K562 (cell line): ENCODE measurements around the gene SLC25A5. TPM values are rescaled to one million over a fixed set of nuclear protein-coding genes. Genes with fewer than 3 reads are reported as not detected.

Experiments used
- ATAC-seq: fragments of 200-7000 bp; cut with Tn5 transposase; 3 replicates; pipeline ENCODE4 v1.9.1; 2020; ENCODE audit warnings: moderate library complexity
- BruUV-seq: library from RNA; stranded (reverse); fragments of 400-500 nt; replicated peaks from 2 replicates; lab custom pipeline; 2021; lab: Mats Ljungman, UMichigan
- CTCF ChIA-PET: fragments of 300-600 bp; formaldehyde crosslinking; extraction: SDS; loops from one replicate; lab custom pipeline; 2021; ENCODE audit warnings: low intra/inter-chr PET ratio; lab: Yijun Ruan, JAX
- POLR2A ChIA-PET: fragments of 300-600, 350-650 bp; sonication (Branson Sonifier 250); formaldehyde crosslinking; extraction: SDS; loops from one replicate; lab custom pipeline; 2021; ENCODE audit warnings: antibody characterized with exemption, inconsistent platforms; lab: Yijun Ruan, JAX
- DNase-seq, 4 experiments: peaks; one replicate each; pipeline versions ENCODE4 v3.0.0 to v3.0.0-alpha.2; 2011 to 2018; ENCODE audit warnings: low spot score in 3 of 4, mixed read lengths in 3 of 4; ENCODE audit errors: extremely low read depth in 1 of 4
- FAIRE-seq: peaks from 2 replicates; lab custom pipeline; 2011; peaks lifted over from hg19 to GRCh38; lab: Jason Lieb, UNC
- H2AFZ ChIP-seq: 2 replicates; pipeline ENCODE4 v1.6.0; 2011; ENCODE audit warnings: low read depth, low read length, control low read depth, inconsistent platforms
- H3K27ac ChIP-seq: fragments of 200-600 bp; 3 replicates; pipeline ENCODE4 v1.8.0; 2011; ENCODE audit warnings: low read depth, mild to moderate bottlenecking, control low read depth, inconsistent platforms, low read length, moderate library complexity, mixed read lengths; ENCODE audit errors: extremely low read depth
- H3K27me3 ChIP-seq, 2 experiments: fragments of 300-600 bp in 1 of 2; 2 replicates in 1 of 2; 3 replicates in 1 of 2; pipeline versions ENCODE4 v1.6.0 to v1.8.0; 2011; ENCODE audit warnings: inconsistent platforms in 2 of 2, low read length in 2 of 2, mild to moderate bottlenecking in 1 of 2, mixed read lengths in 1 of 2, moderate library complexity in 1 of 2; ENCODE audit not compliant: control insufficient read depth in 2 of 2, insufficient read depth in 2 of 2
- H3K36me3 ChIP-seq: fragments of 300-600 bp; 3 replicates; pipeline ENCODE4 v1.8.0; 2011; ENCODE audit warnings: mild to moderate bottlenecking, low read length, inconsistent platforms; ENCODE audit not compliant: control insufficient read depth, insufficient read depth
- H3K4me1 ChIP-seq, 2 experiments: fragments of 200-600 bp in 1 of 2; replicated peaks in 1 of 2; 2 replicates in 1 of 2; 3 replicates in 1 of 2; pipeline versions ENCODE4 v1.5.1 to v1.8.0; 2011; ENCODE audit warnings: inconsistent platforms in 2 of 2, low read length in 2 of 2, mild to moderate bottlenecking in 1 of 2, mixed read lengths in 1 of 2, moderate library complexity in 1 of 2; ENCODE audit not compliant: control insufficient read depth in 2 of 2, insufficient read depth in 2 of 2
- H3K4me2 ChIP-seq: 2 replicates; pipeline ENCODE4 v1.6.1; 2011; ENCODE audit warnings: low read length, control low read depth, inconsistent platforms, mixed read lengths; ENCODE audit not compliant: insufficient read depth
- H3K4me3 ChIP-seq: fragments of 200-600 bp; sonication (generic), shearing (Covaris generic); 2 replicates; pipeline ENCODE4 v1.5.1; 2016; ENCODE audit warnings: control low read depth, inconsistent platforms
- H3K79me2 ChIP-seq: fragments of 200-600 bp; 3 replicates; pipeline ENCODE4 v1.8.0; 2011; ENCODE audit warnings: low read length, inconsistent platforms; ENCODE audit not compliant: control insufficient read depth, insufficient read depth
- H3K9ac ChIP-seq, 2 experiments: 2 replicates each; pipeline versions ENCODE4 v1.6.0 to v1.6.1; 2011; ENCODE audit warnings: low read depth in 2 of 2, low read length in 2 of 2, control low read depth in 1 of 2, inconsistent platforms in 1 of 2, mild to moderate bottlenecking in 1 of 2, mixed read lengths in 1 of 2; ENCODE audit not compliant: insufficient read depth in 1 of 2
- H3K9me1 ChIP-seq: one replicate; pipeline ENCODE4 v1.6.0; 2011; ENCODE audit warnings: inconsistent platforms, mild to moderate bottlenecking, low read length, moderate library complexity; ENCODE audit not compliant: control insufficient read depth, insufficient read depth
- H3K9me3 ChIP-seq: replicated peaks from 2 replicates; pipeline ENCODE4 v1.5.1; 2011; ENCODE audit warnings: low read depth, low read length, inconsistent platforms; ENCODE audit not compliant: control insufficient read depth, insufficient read depth
- H4K20me1 ChIP-seq: replicated peaks from 2 replicates; pipeline ENCODE4 v1.6.1; 2011; ENCODE audit warnings: low read length, inconsistent platforms, mixed read lengths; ENCODE audit not compliant: control insufficient read depth, insufficient read depth
- FOXM1 ChIP-seq, 2 experiments: fragments of 450-650 bp in 1 of 2; sonication (generic) in 1 of 2; formaldehyde crosslinking in 1 of 2; IDR thresholded peaks; 2 replicates each; pipeline versions ENCODE4 v1.6.1 to v1.9.0; 2017 to 2022; ENCODE audit warnings: low read depth in 2 of 2, mild to moderate bottlenecking in 2 of 2, missing genetic modification reagents in 1 of 2, moderate library complexity in 1 of 2
- NELFE ChIP-seq: IDR thresholded peaks from 2 replicates; pipeline ENCODE4 v1.6.1; 2011; ENCODE audit warnings: mild to moderate bottlenecking; ENCODE audit not compliant: insufficient read depth, insufficient read length
- PTRF ChIP-seq: fragments of 450-650 bp; IDR thresholded peaks from 2 replicates; pipeline ENCODE4 v1.6.1; 2016; ENCODE audit warnings: mild to moderate bottlenecking, missing genetic modification characterization, missing compliant biosample characterization
- SMAD4 ChIP-seq: fragments of 250-450 bp; sonication (Bioruptor Pico); conservative IDR thresholded peaks from 2 replicates; pipeline ENCODE4 v1.8.0; 2021; ENCODE audit warnings: inconsistent platforms, mild to moderate bottlenecking, moderate library complexity
- SRSF1 ChIP-seq: fragments of 200-400 bp; formaldehyde crosslinking; IDR thresholded peaks from 2 replicates; pipeline ENCODE4 v1.6.1; 2017; ENCODE audit warnings: mild to moderate bottlenecking, low read depth, low read length, moderate library complexity
- TCF7L2 ChIP-seq: fragments of 150-350 bp; IDR thresholded peaks from 2 replicates; pipeline ENCODE4 v1.6.1; 2016; ENCODE audit warnings: low read depth, mild to moderate bottlenecking, low read length, moderate library complexity
- ZBED1 ChIP-seq: IDR thresholded peaks from 2 replicates; pipeline ENCODE4 v1.6.1; 2014
- ZKSCAN3 ChIP-seq: fragments of 250-450 bp; sonication (Bioruptor Pico); IDR thresholded peaks from 2 replicates; pipeline ENCODE4 v1.4.0; 2020
- ZNF395 ChIP-seq: fragments of 200-800 bp; sonication (Bioruptor generic); IDR thresholded peaks from 2 replicates; pipeline ENCODE4 v1.6.1; 2017; ENCODE audit warnings: missing genetic modification characterization, missing compliant biosample characterization
- ZNF518B ChIP-seq: fragments of 250-450 bp; sonication (Bioruptor Pico); IDR thresholded peaks from 2 replicates; pipeline ENCODE4 v1.5.0; 2021; ENCODE audit warnings: mild to moderate bottlenecking, moderate library complexity
- WGBS: fragments of 100-300 bp; shearing (Covaris generic); methylation state at CpG from one replicate; pipeline ENCODE4 v1.1.6; 2016; ENCODE audit warnings: low coverage, mixed read lengths; ENCODE audit not compliant: insufficient coverage; ENCODE audit errors: missing lambda C conversion rate; 5-methylcytosine and 5-hydroxymethylcytosine counted together
- in situ Hi-C: fragments of 300-500 bp; cut with MboI; formaldehyde crosslinking; loops from 4 replicates; pipeline ENCODE4 v1.15.0; 2018; ENCODE audit warnings: inconsistent platforms, mixed read lengths
- intact Hi-C: fragments of 100-400 bp; cut with micrococcal nuclease; formaldehyde crosslinking; loops from 2 replicates; pipeline ENCODE4 v1.14.2; 2022
- polyA plus RNA-seq, 8 experiments: library from polyadenylated mRNA; depleted of rRNA in 4 of 8; stranded (reverse) in 5 of 8; unstranded in 3 of 8; fragments of >200 nt; fragmentation: Nextera tagmentation in 2 of 8; fragmentation: Illumina TruSeq in 1 of 8; extraction: Ambion mirVana in 2 of 8; extraction: Trizol in 1 of 8; gene quantifications; 2 replicates each; pipeline versions ENCODE4 v1.2.1 to v1.2.3, GENCODE V29; 2011 to 2014; ENCODE audit warnings: inconsistent platforms in 1 of 8, missing spikeins in 1 of 8
- total RNA-seq, 7 experiments: library from RNA; depleted of rRNA in 6 of 7; stranded (reverse); fragments of >200 nt in 6 of 7; fragmentation: Illumina TruSeq in 2 of 7; extraction: Trizol in 2 of 7; gene quantifications; 2 replicates each; pipeline versions ENCODE4 v1.2.1 to v1.2.3, GENCODE V29; 2011 to 2021; ENCODE audit warnings: low replicate concordance in 1 of 7
- TF ChIP-seq, protein P1 (sequence below): fragments of 450-650 bp; formaldehyde crosslinking; IDR thresholded peaks from 2 replicates; pipeline ENCODE4 v1.4.0; 2022; ENCODE audit warnings: missing genetic modification characterization

The SLC25A5 gene
- total and polyA plus RNA-seq, 9 of the 15 experiments (the other 6 are each of a cell fraction or from before 2014, with no cell fraction given), result 470 to 5,247 (median 596) TPM

GRCh38 chrX:119466970-119467369 lies 1.3 kb upstream of the SLC25A5 start (continued):
- TF ChIP-seq ZNF395 (CRISPR knock-in tag), result no peak
- TF ChIP-seq NELFE, result no peak
- TF ChIP-seq ZBED1, result no peak
- TF ChIP-seq, protein P1, sequence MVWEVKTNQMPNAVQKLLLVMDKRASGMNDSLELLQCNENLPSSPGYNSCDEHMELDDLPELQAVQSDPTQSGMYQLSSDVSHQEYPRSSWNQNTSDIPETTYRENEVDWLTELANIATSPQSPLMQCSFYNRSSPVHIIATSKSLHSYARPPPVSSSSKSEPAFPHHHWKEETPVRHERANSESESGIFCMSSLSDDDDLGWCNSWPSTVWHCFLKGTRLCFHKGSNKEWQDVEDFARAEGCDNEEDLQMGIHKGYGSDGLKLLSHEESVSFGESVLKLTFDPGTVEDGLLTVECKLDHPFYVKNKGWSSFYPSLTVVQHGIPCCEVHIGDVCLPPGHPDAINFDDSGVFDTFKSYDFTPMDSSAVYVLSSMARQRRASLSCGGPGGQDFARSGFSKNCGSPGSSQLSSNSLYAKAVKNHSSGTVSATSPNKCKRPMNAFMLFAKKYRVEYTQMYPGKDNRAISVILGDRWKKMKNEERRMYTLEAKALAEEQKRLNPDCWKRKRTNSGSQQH (CRISPR knock-in tag), result no peak
- TF ChIP-seq SMAD4 (CRISPR knock-in tag), result no peak
- no peak for TF ChIP-seq PTRF (tag)
- TF ChIP-seq, all 486 proteins: peak for 0

DNA sequence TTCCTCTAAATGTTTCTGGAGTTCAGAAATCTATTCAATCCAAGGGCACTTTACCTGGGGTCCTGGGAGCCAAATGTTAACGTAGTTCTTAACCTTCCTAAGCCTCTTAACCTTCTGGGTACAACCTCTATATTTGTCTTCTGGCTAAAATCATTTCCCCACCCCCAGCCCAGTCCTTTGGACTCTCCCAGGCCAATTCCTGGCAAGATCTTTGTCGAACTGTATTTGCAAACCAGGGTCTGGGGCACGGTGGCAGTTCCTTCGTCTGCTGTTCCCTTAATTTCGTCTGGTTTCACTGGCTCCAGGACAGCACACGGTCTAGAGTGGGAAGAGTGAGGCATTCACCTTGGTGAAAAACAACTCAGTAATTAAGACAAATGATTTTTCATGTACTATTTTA lies 811 bp upstream of the SLC25A5 start:
- peak overlapping the region; percentile 44; the same call in 1 of the 3 replicates for H3K27ac ChIP-seq
- TF ChIP-seq SRSF1 (no peak), ZNF518B (CRISPR knock-in tag) (no peak), ZKSCAN3 (CRISPR knock-in tag) (no peak), FOXM1 (IDR thresholded peaks at IDR 0.05; ENCODE audit: low read depth) (no peak), FOXM1 (CRISPR knock-in tag; IDR thresholded peaks at IDR 0.05; ENCODE audit: low read depth) (no peak), TCF7L2 (no peak)

More for the DNA sequence above, 811 bp upstream of the SLC25A5 start:
- intact Hi-C loops, result no loop called here
- DNase-seq, result no peak
- WGBS, result 56% methylated on average over 3 of the region's 6 CpGs
- ChIA-PET POLR2A (no interaction called here), CTCF (no interaction called here)
- peak overlapping the region; percentile 93 for H3K4me2 ChIP-seq
- peaks cover 18% of the 10 kb centered on the region for H4K20me1 ChIP-seq
- peaks cover 2% of the 10 kb centered on the region for H3K9me1 ChIP-seq
- no peak for ATAC-seq
- H3K27me3 ChIP-seq, result no peaks in the 10 kb centered on the region
- H3K4me3 ChIP-seq, result no peak overlapping the region
- peaks cover 28% of the 10 kb centered on the region for H3K36me3 ChIP-seq
- in situ Hi-C loops, result no loop called here
- no TSS peak for BruUV-seq
- peak overlapping the region; percentile 90; the same call in 1 of the 2 replicates for H2AFZ ChIP-seq
- FAIRE-seq, result no peak
- peaks cover 25% of the 10 kb centered on the region for H3K79me2 ChIP-seq
- H3K4me1 ChIP-seq, result peaks cover 14 to 18% of the 10 kb centered on the region in 2 experiments; a peak in 4 of 5 replicates
- H3K9ac ChIP-seq, result peak overlapping the region in 1 of 2 experiments; percentile 39; a peak in 2 of 4 replicates
- no peaks in the 10 kb centered on the region for H3K9me3 ChIP-seq
